ENCODE data around the gene ATP9A.

DNA sequence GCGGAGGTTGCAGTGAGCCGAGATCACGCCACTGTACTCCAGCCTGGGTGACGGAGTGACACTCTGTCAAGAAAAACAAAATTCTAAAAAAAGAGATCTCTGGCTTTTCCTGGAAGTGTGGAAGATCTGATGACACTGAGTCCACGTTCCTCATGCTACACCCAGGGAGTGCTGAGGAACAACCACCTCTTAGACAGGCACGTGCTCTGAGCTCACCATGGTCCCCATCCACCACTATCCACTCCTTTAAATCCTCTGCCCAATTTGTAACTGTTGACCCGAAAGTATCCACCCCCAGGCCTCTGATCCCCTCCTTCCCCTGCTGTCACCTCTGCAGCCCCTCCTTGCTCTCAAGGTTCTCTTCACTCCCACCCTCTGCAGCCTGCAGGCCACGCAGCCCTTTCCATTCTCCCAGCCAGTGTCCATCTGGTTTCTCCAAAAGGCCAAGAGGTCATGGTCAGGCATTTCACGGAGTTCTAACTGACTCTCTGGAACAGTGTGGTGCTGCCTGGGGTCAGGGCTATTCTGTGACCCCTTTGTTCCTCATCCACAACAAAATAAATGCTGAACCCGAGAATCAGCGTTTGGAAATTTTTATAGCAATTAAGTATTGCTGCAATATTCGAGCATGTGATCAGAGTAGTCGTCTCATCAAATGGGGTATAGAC, 88.8 kb downstream of the ATP9A start:
- TF ChIP-seq, protein P1, sequence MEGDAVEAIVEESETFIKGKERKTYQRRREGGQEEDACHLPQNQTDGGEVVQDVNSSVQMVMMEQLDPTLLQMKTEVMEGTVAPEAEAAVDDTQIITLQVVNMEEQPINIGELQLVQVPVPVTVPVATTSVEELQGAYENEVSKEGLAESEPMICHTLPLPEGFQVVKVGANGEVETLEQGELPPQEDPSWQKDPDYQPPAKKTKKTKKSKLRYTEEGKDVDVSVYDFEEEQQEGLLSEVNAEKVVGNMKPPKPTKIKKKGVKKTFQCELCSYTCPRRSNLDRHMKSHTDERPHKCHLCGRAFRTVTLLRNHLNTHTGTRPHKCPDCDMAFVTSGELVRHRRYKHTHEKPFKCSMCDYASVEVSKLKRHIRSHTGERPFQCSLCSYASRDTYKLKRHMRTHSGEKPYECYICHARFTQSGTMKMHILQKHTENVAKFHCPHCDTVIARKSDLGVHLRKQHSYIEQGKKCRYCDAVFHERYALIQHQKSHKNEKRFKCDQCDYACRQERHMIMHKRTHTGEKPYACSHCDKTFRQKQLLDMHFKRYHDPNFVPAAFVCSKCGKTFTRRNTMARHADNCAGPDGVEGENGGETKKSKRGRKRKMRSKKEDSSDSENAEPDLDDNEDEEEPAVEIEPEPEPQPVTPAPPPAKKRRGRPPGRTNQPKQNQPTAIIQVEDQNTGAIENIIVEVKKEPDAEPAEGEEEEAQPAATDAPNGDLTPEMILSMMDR (IDR thresholded peaks at IDR 0.05) = no peak
- no peak for TF ChIP-seq POLR2A (IDR thresholded peaks at IDR 0.05)

Measured in right lobe of liver (tissue), 4 donors.